Measurements from ENCODE around the gene NEMP1.
A peak's percentile ranks its signal among the peaks of the same experiment; 100 is the strongest.
"Not testable (repeated sequence)": the region's sequence is repeated elsewhere in the genome, so short reads cannot be mapped to it uniquely, and the experiment has no call there.

NEMP1 gene

GRCh38 chr12:57124261-57124877 is 45.8 kb upstream of the NEMP1 start:
- Histone ChIP-seq H3K4me1 (peaks cover 5% of the 10 kb centered on the region; the same call in 1 of the 2 replicates), H3K4me3 (ENCODE audit: low read depth, low read length) (no peak overlapping the region), H3K27me3 (no peaks in the 10 kb centered on the region), H3K36me3 (no peaks in the 10 kb centered on the region), H3K9me3 (no peaks in the 10 kb centered on the region; the same call in 1 of the 2 replicates)
- TF ChIP-seq CTCF (IDR thresholded peaks at IDR 0.05; ENCODE audit: low read depth, low read length), result peak; percentile 99
- peak; percentile 82 for DNase-seq

- H3K36me3 ChIP-seq, result no peaks in the 10 kb centered on the region
- DNase-seq, result no peak
- no peaks in the 10 kb centered on the region; the same call in 1 of the 2 replicates for H3K9me3 ChIP-seq
- H3K4me3 ChIP-seq (ENCODE audit: low read depth, low read length), result no peak overlapping the region
- no peak for TF ChIP-seq CTCF (IDR thresholded peaks at IDR 0.05; ENCODE audit: low read depth, low read length)
- no peaks in the 10 kb centered on the region for H3K27me3 ChIP-seq
- H3K4me1 ChIP-seq, result peaks cover 5% of the 10 kb centered on the region; the same call in 1 of the 2 replicates
These were observed 45.2 kb upstream of the NEMP1 start for GRCh38 chr12:57123813-57124212.

- H3K27me3 ChIP-seq; H3K9me3 ChIP-seq; H3K4me3 ChIP-seq (ENCODE audit: low read depth, low read length); DNase-seq; H3K4me1 ChIP-seq; H3K36me3 ChIP-seq: not testable (repeated sequence)
These were observed 42.1 kb upstream of the NEMP1 start for GRCh38 chr12:57120718-57121117.

- DNase-seq, result no peak
- Histone ChIP-seq H3K36me3 (no peaks in the 10 kb centered on the region), H3K4me1 (no peaks in the 10 kb centered on the region), H3K9me3 (no peaks in the 10 kb centered on the region; the same call in 1 of the 2 replicates), H3K4me3 (ENCODE audit: low read depth, low read length) (no peak overlapping the region), H3K27me3 (no peaks in the 10 kb centered on the region)
- no peak for TF ChIP-seq CTCF (IDR thresholded peaks at IDR 0.05; ENCODE audit: low read depth, low read length)
These were observed 40.9 kb upstream of the NEMP1 start for GRCh38 chr12:57119294-57120085.

- Histone ChIP-seq H3K36me3 (no peaks in the 10 kb centered on the region), H3K9me3 (no peaks in the 10 kb centered on the region; the same call in 1 of the 2 replicates), H3K4me3 (ENCODE audit: low read depth, low read length) (no peak overlapping the region), H3K27me3 (no peaks in the 10 kb centered on the region), H3K4me1 (no peaks in the 10 kb centered on the region)
- TF ChIP-seq CTCF (IDR thresholded peaks at IDR 0.05; ENCODE audit: low read depth, low read length), result no peak
- no peak for DNase-seq
These were observed 40.2 kb upstream of the NEMP1 start for GRCh38 chr12:57118711-57119271.

- TF ChIP-seq CTCF (IDR thresholded peaks at IDR 0.05; ENCODE audit: low read depth, low read length), result no peak
- Histone ChIP-seq H3K27me3 (no peaks in the 10 kb centered on the region), H3K9me3 (no peaks in the 10 kb centered on the region), H3K4me1 (no peaks in the 10 kb centered on the region; the same call in 1 of the 2 replicates), H3K4me3 (ENCODE audit: low read depth, low read length) (no peak overlapping the region), H3K36me3 (no peaks in the 10 kb centered on the region)
- DNase-seq, result no peak
These were observed 38.1 kb upstream of the NEMP1 start for GRCh38 chr12:57116580-57117281.
